GM06990 (cell line): ENCODE data around the gene DGKA.

Source experiments
- DNase-seq: peaks from one replicate; pipeline ENCODE4 v3.0.0-alpha.2; 2011; ENCODE audit not compliant: insufficient read length; ENCODE audit errors: extremely low read depth
- H3K27me3 ChIP-seq: replicated peaks from 2 replicates; pipeline ENCODE4 v1.6.0; 2011; ENCODE audit warnings: low read length; ENCODE audit not compliant: control insufficient read depth, insufficient read depth
- H3K36me3 ChIP-seq: 2 replicates; pipeline ENCODE4 v1.5.1; 2011; ENCODE audit warnings: low read length; ENCODE audit not compliant: control insufficient read depth, insufficient read depth
- H3K4me3 ChIP-seq: replicated peaks from 2 replicates; pipeline ENCODE4 v1.5.1; 2011; ENCODE audit warnings: low read depth, mild to moderate bottlenecking, control low read depth, low read length
- TF ChIP-seq, protein P1 (sequence below): IDR thresholded peaks from 2 replicates; pipeline ENCODE4 v1.5.1; 2011; ENCODE audit warnings: low read length, control low read depth, mild to moderate bottlenecking, inconsistent platforms; ENCODE audit not compliant: insufficient read depth, poor library complexity, severe bottlenecking

The DGKA gene

GRCh38 chr12:55972456-55972855 is 41.5 kb downstream of the DGKA start:
- no peaks in the 10 kb centered on the region for H3K27me3 ChIP-seq
- TF ChIP-seq, protein P1, sequence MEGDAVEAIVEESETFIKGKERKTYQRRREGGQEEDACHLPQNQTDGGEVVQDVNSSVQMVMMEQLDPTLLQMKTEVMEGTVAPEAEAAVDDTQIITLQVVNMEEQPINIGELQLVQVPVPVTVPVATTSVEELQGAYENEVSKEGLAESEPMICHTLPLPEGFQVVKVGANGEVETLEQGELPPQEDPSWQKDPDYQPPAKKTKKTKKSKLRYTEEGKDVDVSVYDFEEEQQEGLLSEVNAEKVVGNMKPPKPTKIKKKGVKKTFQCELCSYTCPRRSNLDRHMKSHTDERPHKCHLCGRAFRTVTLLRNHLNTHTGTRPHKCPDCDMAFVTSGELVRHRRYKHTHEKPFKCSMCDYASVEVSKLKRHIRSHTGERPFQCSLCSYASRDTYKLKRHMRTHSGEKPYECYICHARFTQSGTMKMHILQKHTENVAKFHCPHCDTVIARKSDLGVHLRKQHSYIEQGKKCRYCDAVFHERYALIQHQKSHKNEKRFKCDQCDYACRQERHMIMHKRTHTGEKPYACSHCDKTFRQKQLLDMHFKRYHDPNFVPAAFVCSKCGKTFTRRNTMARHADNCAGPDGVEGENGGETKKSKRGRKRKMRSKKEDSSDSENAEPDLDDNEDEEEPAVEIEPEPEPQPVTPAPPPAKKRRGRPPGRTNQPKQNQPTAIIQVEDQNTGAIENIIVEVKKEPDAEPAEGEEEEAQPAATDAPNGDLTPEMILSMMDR, result no peak
- no peak for DNase-seq
- peaks cover 5% of the 10 kb centered on the region for H3K36me3 ChIP-seq
- peak overlapping the region; percentile 77 for H3K4me3 ChIP-seq

DNA sequence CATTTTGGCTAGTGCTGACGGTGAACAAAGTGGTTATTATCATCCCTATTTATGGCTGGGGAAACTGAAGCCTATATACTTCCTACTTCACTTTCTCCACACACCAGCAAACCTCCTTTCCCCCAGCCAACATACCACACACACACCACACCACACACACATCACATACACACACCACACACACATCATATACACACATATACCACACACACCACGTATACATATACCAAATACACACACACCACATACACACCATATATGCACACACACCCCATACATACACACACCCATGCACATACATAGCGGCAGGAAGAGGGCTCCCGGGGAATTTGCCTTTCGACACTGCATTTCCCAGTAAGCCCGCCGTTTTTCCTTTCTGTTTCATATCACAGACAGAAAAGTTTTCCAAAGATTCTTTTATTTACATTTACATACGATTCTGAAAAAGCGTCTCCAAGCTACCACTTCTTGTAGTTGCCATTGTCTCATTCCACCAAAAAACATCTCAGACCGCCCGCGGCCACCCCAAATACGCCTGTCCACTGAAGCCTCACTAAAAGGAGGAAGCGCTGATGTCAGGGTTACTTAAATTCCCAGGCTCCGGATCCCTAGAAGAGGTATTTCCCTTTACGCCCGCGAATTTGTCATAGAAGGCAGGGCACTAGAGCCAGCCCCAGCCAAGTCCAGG is 42.1 kb downstream of the DGKA start:
- Histone ChIP-seq H3K4me3 (peak overlapping the region; percentile 77), H3K27me3 (no peaks in the 10 kb centered on the region), H3K36me3 (peaks cover 5% of the 10 kb centered on the region)
- TF ChIP-seq, protein P1, result no peak
- no peak for DNase-seq

DNA sequence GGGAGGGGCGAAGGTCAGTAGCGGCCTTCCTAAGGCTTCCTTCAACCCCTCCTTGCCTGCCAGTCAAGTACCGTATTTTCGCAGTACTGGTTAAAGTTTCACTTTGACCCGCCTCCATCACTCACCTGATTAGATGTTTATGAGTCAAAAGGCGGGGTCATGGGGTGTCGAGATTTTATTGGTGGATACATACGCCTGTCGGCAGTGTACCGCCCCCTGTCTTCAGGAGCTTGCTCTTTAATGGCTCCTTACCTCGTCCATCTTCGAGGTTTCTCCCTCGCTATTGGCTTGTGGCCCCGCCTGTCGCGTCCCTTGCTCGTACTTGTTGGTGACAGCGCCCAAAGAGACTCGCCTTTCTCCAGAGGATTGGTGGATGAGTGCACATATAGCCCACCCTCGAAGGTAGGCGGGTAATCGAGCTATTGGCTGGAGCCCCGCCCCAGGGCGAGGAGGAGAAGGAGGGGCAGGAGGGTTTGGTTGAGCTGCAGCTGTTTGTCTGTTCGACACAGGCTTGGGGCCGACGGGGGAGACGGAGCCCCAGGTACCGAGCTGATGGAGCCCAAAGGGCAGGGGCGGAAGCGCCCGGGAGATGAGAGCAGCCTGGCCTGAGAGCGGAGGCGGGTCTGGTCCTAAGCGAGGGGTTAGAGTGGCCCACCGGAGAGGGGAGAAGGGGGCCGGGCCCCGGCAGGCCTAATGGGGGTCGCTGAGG is 42.8 kb downstream of the DGKA start, which contains the start of gene RAB5B:
Gene RAB5B (plus strand): TSS at position 480 of the 709 bp plus-strand sequence. CDS start 12,883 bp downstream, outside the sequence.
- Histone ChIP-seq H3K4me3 (peak within 1 kb of the TSS; percentile 92), H3K36me3 (peaks cover 5% of the 10 kb centered on the region), H3K27me3 (no peaks in the 10 kb centered on the region)
- DNase-seq, result peak; percentile 94
- TF ChIP-seq, protein P1, result no peak

- Histone ChIP-seq H3K36me3 (peaks cover 6% of the 10 kb centered on the region), H3K27me3 (no peaks in the 10 kb centered on the region), H3K4me3 (peak overlapping the region; percentile 92)
- TF ChIP-seq, protein P1, result no peak
- no peak for DNase-seq
Measured at GRCh38 chr12:55974308-55974730, 43.4 kb downstream of the DGKA start.

GRCh38 chr12:55978393-55978792 is 47.4 kb downstream of the DGKA start:
- TF ChIP-seq, protein P1, result no peak
- H3K36me3 ChIP-seq, result peaks cover 6% of the 10 kb centered on the region

More at GRCh38 chr12:55978393-55978792, 47.4 kb downstream of the DGKA start:
- H3K27me3 ChIP-seq, result no peaks in the 10 kb centered on the region
- no peak for DNase-seq
- H3K4me3 ChIP-seq, result no peak overlapping the region
